H1 (cell line): ENCODE measurements around the gene KCNN1. TPM values are rescaled to one million over a fixed set of nuclear protein-coding genes. Genes with fewer than 3 reads are reported as not detected.

Experiments used
- ASH2L ChIP-seq: fragments of 200-600, 300-600 bp; sonication (generic); IDR thresholded peaks from one replicate; pipeline ENCODE4 v1.7.1; 2017; ENCODE audit warnings: low read length
- CHD7 ChIP-seq: fragments of 300-600 bp; sonication (generic); IDR thresholded peaks from 2 replicates; pipeline ENCODE4 v1.7.1; 2012; ENCODE audit warnings: low read length, moderate library complexity, mild to moderate bottlenecking, inconsistent platforms; ENCODE audit not compliant: insufficient replicate concordance
- EGR1 ChIP-seq: IDR thresholded peaks from 2 replicates; pipeline ENCODE4 v1.6.1; 2011; ENCODE audit warnings: low read depth, low read length, borderline replicate concordance
- FOSL1 ChIP-seq: IDR thresholded peaks from 2 replicates; pipeline ENCODE4 v1.6.1; 2011; ENCODE audit warnings: mild to moderate bottlenecking, low read depth, low read length, moderate library complexity; ENCODE audit not compliant: insufficient read depth
- KDM5A ChIP-seq: fragments of 200-600 bp; IDR thresholded peaks from 2 replicates; pipeline ENCODE4 v1.7.1; 2012; ENCODE audit warnings: mild to moderate bottlenecking, low read length, inconsistent platforms, mixed read lengths
- POU5F1 ChIP-seq: IDR thresholded peaks from 2 replicates; pipeline ENCODE4 v1.6.1; 2011; ENCODE audit warnings: low read depth, mild to moderate bottlenecking, low read length, moderate library complexity
- RNF2 ChIP-seq: fragments of 200-900, 300-1000 bp; sonication (generic); IDR thresholded peaks from 2 replicates; pipeline ENCODE4 v1.7.1; 2016; ENCODE audit warnings: borderline replicate concordance, low read depth, mild to moderate bottlenecking, antibody characterized with exemption, low read length; ENCODE audit not compliant: poor library complexity, severe bottlenecking; ENCODE audit errors: missing control alignments
- TAF1 ChIP-seq: IDR thresholded peaks from 2 replicates; pipeline ENCODE4 v1.6.1; 2011; ENCODE audit warnings: mild to moderate bottlenecking, low read depth, low read length
- TAF7 ChIP-seq: optimal IDR thresholded peaks from 2 replicates; pipeline ENCODE3; 2011; ENCODE audit warnings: low read depth, mild to moderate bottlenecking, inconsistent platforms, low read length, moderate library complexity, borderline replicate concordance
- TBP ChIP-seq: IDR thresholded peaks from 2 replicates; pipeline ENCODE4 v1.6.1; 2011; ENCODE audit warnings: low read depth, low read length, improper control_type of control experiment
- TEAD4 ChIP-seq: IDR thresholded peaks from 2 replicates; pipeline ENCODE4 v1.6.1; 2012; ENCODE audit warnings: low read depth, low read length, inconsistent platforms, mixed read lengths
- polyA plus RNA-seq, 7 experiments: library from polyadenylated mRNA; depleted of rRNA in 3 of 7; stranded (reverse) in 5 of 7; unstranded in 2 of 7; fragments of >200 nt in 5 of 7; fragments of 200-250 nt in 2 of 7; gene quantifications; 1 replicate in 5 of 7; 2 replicates in 1 of 7; 4 replicates in 1 of 7; pipeline versions ENCODE4 v1.2.1 to v1.2.3, GENCODE V29; 2011 to 2013; ENCODE audit warnings: missing spikeins in 2 of 7, mixed read lengths in 2 of 7
- total RNA-seq: library from RNA; stranded (reverse); fragmentation: NEBNext Ultra II Directional; extraction: Animal tissue kit (Norgen Biotek cat#: 25700); gene quantifications from 2 replicates; pipeline ENCODE4 v1.2.1, GENCODE V29; 2021

KCNN1 gene
- total and polyA plus RNA-seq, 2 of the 8 experiments (the other 6 are each of a cell fraction or from before 2014, with no cell fraction given) = 11.0 to 12.5 TPM

- TF ChIP-seq CHD7 = no peak
- TF ChIP-seq ASH2L = peak; percentile 0
- TF ChIP-seq EGR1 = peak; percentile 73
- no peak for TF ChIP-seq RNF2
- TF ChIP-seq TEAD4 = 0 out of 2 replicates have a peak, but pooled peaks have one; percentile 7
- peak; percentile 18 for TF ChIP-seq TAF7
- TF ChIP-seq TBP = no peak
- no peak for TF ChIP-seq TAF1
- TF ChIP-seq POU5F1 = no peak
- TF ChIP-seq FOSL1 = no peak; the same call in 1 of the 2 replicates
- no peak for TF ChIP-seq KDM5A
Observed at GRCh38 chr19:17947815-17948513, 18.9 kb upstream of the KCNN1 start (continued).
